ENCODE data around the gene WASF2. TPM values are rescaled to one million over a fixed set of nuclear protein-coding genes. Genes with fewer than 3 reads are reported as not detected.

WASF2 gene
- total RNA-seq, 1 experiment from 2014 or later: 68.6 TPM

DNA sequence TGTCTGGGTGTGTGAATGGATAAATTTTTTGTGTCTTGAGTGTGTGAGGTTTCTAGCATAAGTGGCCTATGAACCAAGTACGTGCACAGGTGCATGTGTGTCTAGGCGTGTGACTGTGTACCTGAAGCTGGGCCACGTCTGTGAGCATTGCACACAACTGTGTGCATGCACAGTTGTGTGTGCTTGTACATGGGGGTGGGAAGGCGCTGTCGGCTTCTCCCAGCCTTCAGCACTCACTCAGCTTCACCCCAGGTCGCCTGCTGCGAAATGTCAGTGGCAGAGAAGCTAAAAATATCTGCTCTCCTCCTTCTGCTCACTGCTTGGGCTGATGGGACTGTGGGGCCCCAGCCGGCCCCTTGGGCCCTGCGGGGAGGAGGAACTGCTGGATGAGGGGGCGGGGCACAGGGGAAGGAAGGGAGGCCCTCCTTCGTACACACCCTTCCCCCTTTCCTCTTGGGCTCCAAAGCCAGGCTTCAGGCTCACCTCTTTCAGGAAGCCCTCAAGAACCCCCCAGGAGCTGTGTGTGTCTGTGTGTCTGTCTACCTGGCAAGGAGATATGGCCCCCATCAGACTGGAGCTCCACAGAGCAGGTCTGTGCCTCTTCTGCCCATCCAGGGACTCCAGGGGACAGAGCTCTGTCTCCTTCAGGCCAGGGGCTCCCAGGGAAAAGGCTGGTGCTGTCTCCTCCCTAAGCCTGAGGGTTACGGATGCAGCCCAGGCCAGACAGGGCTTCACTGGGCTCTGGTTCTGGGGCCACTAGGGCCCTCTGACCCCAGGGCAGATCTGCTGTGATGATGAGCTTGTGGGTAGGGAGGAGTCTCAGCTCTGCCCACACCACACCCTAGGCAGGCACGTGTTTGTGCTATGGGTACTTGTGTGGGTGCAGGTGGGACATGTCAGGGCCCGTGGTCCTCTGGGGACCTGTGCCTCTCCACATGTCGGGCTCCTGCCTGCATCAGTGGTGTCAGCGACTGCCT is 35.6 kb upstream of the WASF2 start:
- CTCF ChIA-PET: no interaction called here

DNA sequence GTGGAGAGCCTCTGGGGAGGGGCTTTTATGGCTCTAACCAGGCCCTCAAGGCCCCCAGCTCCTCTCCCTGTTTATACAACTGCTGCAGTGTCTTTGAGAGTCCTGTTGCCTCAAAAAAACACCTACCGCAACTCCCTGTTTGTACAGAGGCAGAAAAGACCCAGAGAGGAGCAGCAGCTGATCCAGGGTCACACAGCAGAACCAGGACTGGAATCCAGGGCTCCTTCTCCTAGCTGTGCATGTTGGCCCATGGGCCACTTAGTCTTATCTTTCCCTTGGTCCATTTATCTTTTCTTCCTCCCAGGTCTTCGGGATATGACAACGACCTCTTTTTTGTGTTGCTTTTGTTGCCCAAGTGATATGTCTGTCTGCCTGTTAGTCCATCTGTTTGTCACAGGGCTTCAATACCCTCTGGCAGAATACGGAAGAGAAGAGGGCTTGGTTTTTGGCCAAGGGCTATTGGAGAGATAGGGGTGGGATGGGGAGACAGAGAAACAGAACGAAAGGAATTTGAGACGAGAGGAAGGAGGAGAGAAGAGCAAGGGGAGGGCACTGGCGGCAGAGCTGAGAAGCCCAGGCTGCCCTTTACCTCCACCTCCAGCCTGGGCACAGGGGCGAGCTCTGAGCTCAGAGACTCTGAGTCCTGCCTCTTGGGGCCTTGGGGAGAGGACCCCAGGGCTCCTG is 33.5 kb upstream of the WASF2 start:
- Histone ChIP-seq H3K4me3 (ENCODE audit: low read depth, low read length) (no peak overlapping the region), H3K9me3 (no peaks in the 10 kb centered on the region), H3K36me3 (ENCODE audit: control insufficient read depth, insufficient read depth, low read length) (no peaks in the 10 kb centered on the region), H3K27me3 (replicated peaks; ENCODE audit: control insufficient read depth, insufficient read depth, low read length) (no peaks in the 10 kb centered on the region), H3K4me1 (peaks cover 82% of the 10 kb centered on the region)
- Mint-ChIP-seq H3K27me3 (ENCODE audit: insufficient read depth, unreplicated experiment) (no peaks in the 10 kb centered on the region), H3K4me1 (ENCODE audit: low read depth, unreplicated experiment) (peaks cover 67% of the 10 kb centered on the region), H3K4me3 (ENCODE audit: unreplicated experiment) (no peak overlapping the region), H3K36me3 (ENCODE audit: insufficient read depth, unreplicated experiment) (peaks cover 10% of the 10 kb centered on the region), H3K27ac (ENCODE audit: unreplicated experiment) (peak overlapping the region; percentile 36), H3K9me3 (ENCODE audit: unreplicated experiment) (no peaks in the 10 kb centered on the region)
- DNase-seq: no peak
- intact Hi-C loops (cut with micrococcal nuclease; ENCODE audit: unreplicated experiment): no loop called here
- no TSS peak for BruUV-seq (replicated peaks)
- TF ChIP-seq, protein P1, sequence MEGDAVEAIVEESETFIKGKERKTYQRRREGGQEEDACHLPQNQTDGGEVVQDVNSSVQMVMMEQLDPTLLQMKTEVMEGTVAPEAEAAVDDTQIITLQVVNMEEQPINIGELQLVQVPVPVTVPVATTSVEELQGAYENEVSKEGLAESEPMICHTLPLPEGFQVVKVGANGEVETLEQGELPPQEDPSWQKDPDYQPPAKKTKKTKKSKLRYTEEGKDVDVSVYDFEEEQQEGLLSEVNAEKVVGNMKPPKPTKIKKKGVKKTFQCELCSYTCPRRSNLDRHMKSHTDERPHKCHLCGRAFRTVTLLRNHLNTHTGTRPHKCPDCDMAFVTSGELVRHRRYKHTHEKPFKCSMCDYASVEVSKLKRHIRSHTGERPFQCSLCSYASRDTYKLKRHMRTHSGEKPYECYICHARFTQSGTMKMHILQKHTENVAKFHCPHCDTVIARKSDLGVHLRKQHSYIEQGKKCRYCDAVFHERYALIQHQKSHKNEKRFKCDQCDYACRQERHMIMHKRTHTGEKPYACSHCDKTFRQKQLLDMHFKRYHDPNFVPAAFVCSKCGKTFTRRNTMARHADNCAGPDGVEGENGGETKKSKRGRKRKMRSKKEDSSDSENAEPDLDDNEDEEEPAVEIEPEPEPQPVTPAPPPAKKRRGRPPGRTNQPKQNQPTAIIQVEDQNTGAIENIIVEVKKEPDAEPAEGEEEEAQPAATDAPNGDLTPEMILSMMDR (IDR thresholded peaks at IDR 0.05; ENCODE audit: insufficient read depth in 1 of 2, low read depth in 1 of 2, low read length in 1 of 2, severe bottlenecking in 1 of 2, unreplicated experiment in 1 of 2): no peak
- CTCF ChIA-PET: interaction anchor here (0.5 to 1.4 kb wide), 6 partner anchors 14 to 640 kb away, joined by 3 to 5 read pairs (median 4); no protein-coding TSS in a partner anchor
- POLR2A ChIA-PET: interaction anchor here (0.5 kb wide), 1 partner anchor 52 kb away, joined by 3 read pairs; no protein-coding TSS in a partner anchor

More for the DNA sequence above, 35.6 kb upstream of the WASF2 start:
- intact Hi-C loops (cut with micrococcal nuclease; ENCODE audit: unreplicated experiment): loop anchor here (5.0 kb wide), 1 partner anchor 33 kb away; the partner anchor contains the start of gene WASF2
- Mint-ChIP-seq H3K27ac (ENCODE audit: unreplicated experiment) (peak overlapping the region; percentile 80), H3K9me3 (ENCODE audit: unreplicated experiment) (no peaks in the 10 kb centered on the region), H3K27me3 (ENCODE audit: insufficient read depth, unreplicated experiment) (no peaks in the 10 kb centered on the region), H3K36me3 (ENCODE audit: insufficient read depth, unreplicated experiment) (peaks cover 18% of the 10 kb centered on the region), H3K4me1 (ENCODE audit: low read depth, unreplicated experiment) (peaks cover 66% of the 10 kb centered on the region), H3K4me3 (ENCODE audit: unreplicated experiment) (peak overlapping the region; percentile 85)
- peak overlapping the region; percentile 33 for H3K4me3 ChIP-seq (ENCODE audit: low read depth, low read length)
- no peaks in the 10 kb centered on the region; the same call in 1 of the 2 replicates for H3K36me3 ChIP-seq (ENCODE audit: control insufficient read depth, insufficient read depth, low read length)
- no peaks in the 10 kb centered on the region for H3K27me3 ChIP-seq (replicated peaks; ENCODE audit: control insufficient read depth, insufficient read depth, low read length)
- DNase-seq: peak; percentile 64 to 69
- H3K9me3 ChIP-seq: no peaks in the 10 kb centered on the region
- POLR2A ChIA-PET: interaction anchor here (0.6 kb wide), 1 partner anchor 12 kb away, joined by 3 read pairs; no protein-coding TSS in a partner anchor
- H3K4me1 ChIP-seq: peaks cover 71% of the 10 kb centered on the region
- BruUV-seq (replicated peaks): no TSS peak
- TF ChIP-seq, protein P1 (IDR thresholded peaks at IDR 0.05; ENCODE audit: insufficient read depth in 1 of 2, low read depth in 1 of 2, low read length in 1 of 2, severe bottlenecking in 1 of 2, unreplicated experiment in 1 of 2): no peak
